Osteocyte (in vitro differentiated cells): ENCODE measurements around the gene MYT1. TPM values are rescaled to one million over a fixed set of nuclear protein-coding genes. Genes with fewer than 3 reads are reported as not detected.

Experiments used
- DNase-seq: peaks from one replicate; pipeline ENCODE4 v3.0.0; 2021; ENCODE audit warnings: mixed read lengths; ENCODE audit not compliant: unreplicated experiment; ENCODE audit errors: extremely low spot score
- H3K27ac Mint-ChIP-seq: one replicate; pipeline ENCODE4 v1.8.0; 2021; ENCODE audit warnings: mild to moderate bottlenecking, mixed read lengths; ENCODE audit not compliant: unreplicated experiment
- H3K27me3 Mint-ChIP-seq: one replicate; pipeline ENCODE4 v1.8.0; 2021; ENCODE audit warnings: mixed read lengths; ENCODE audit not compliant: unreplicated experiment
- H3K36me3 Mint-ChIP-seq: one replicate; pipeline ENCODE4 v1.8.0; 2021; ENCODE audit warnings: mixed read lengths; ENCODE audit not compliant: unreplicated experiment
- H3K4me1 Mint-ChIP-seq: one replicate; pipeline ENCODE4 v1.8.0; 2021; ENCODE audit warnings: mixed read lengths; ENCODE audit not compliant: unreplicated experiment
- H3K4me3 Mint-ChIP-seq: one replicate; pipeline ENCODE4 v1.8.0; 2021; ENCODE audit warnings: mild to moderate bottlenecking, moderate library complexity, mixed read lengths; ENCODE audit not compliant: unreplicated experiment
- H3K9me3 Mint-ChIP-seq: one replicate; pipeline ENCODE4 v1.8.0; 2021; ENCODE audit warnings: mixed read lengths; ENCODE audit not compliant: unreplicated experiment
- total RNA-seq: library from RNA; stranded (reverse); gene quantifications from 2 replicates; pipeline ENCODE4 v1.2.1, GENCODE V29; 2021
- TF ChIP-seq, protein P1 (sequence below): fragments of 200-600 bp; sonication (generic); IDR thresholded peaks from 2 replicates; pipeline ENCODE4 v1.5.0; 2021; ENCODE audit warnings: antibody characterized with exemption, mild to moderate bottlenecking, moderate library complexity

MYT1 gene
- total RNA-seq, 1 donor from 2014 or later, result not detected

GRCh38 chr20:64157878-64158277, 6.4 kb upstream of the MYT1 start:
- no peak overlapping the region for H3K4me3 Mint-ChIP-seq
- TF ChIP-seq, protein P1, sequence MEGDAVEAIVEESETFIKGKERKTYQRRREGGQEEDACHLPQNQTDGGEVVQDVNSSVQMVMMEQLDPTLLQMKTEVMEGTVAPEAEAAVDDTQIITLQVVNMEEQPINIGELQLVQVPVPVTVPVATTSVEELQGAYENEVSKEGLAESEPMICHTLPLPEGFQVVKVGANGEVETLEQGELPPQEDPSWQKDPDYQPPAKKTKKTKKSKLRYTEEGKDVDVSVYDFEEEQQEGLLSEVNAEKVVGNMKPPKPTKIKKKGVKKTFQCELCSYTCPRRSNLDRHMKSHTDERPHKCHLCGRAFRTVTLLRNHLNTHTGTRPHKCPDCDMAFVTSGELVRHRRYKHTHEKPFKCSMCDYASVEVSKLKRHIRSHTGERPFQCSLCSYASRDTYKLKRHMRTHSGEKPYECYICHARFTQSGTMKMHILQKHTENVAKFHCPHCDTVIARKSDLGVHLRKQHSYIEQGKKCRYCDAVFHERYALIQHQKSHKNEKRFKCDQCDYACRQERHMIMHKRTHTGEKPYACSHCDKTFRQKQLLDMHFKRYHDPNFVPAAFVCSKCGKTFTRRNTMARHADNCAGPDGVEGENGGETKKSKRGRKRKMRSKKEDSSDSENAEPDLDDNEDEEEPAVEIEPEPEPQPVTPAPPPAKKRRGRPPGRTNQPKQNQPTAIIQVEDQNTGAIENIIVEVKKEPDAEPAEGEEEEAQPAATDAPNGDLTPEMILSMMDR, result no peak
- H3K9me3 Mint-ChIP-seq, result no peaks in the 10 kb centered on the region
- H3K27ac Mint-ChIP-seq, result no peak overlapping the region
- no peak for DNase-seq
- no peaks in the 10 kb centered on the region for H3K36me3 Mint-ChIP-seq
- H3K4me1 Mint-ChIP-seq, result peaks cover 6% of the 10 kb centered on the region
- H3K27me3 Mint-ChIP-seq, result peaks cover 32% of the 10 kb centered on the region

GRCh38 chr20:64158346-64159285, 5.6 kb upstream of the MYT1 start:
- Mint-ChIP-seq H3K27me3 (peaks cover 39% of the 10 kb centered on the region), H3K27ac (no peak overlapping the region), H3K9me3 (no peaks in the 10 kb centered on the region), H3K4me3 (no peak overlapping the region), H3K4me1 (peaks cover 6% of the 10 kb centered on the region), H3K36me3 (no peaks in the 10 kb centered on the region)
- TF ChIP-seq, protein P1, result no peak
- no peak for DNase-seq

GRCh38 chr20:64159286-64159680, 5.0 kb upstream of the MYT1 start:
- Mint-ChIP-seq H3K4me3 (no peak overlapping the region), H3K27ac (no peak overlapping the region)

DNA sequence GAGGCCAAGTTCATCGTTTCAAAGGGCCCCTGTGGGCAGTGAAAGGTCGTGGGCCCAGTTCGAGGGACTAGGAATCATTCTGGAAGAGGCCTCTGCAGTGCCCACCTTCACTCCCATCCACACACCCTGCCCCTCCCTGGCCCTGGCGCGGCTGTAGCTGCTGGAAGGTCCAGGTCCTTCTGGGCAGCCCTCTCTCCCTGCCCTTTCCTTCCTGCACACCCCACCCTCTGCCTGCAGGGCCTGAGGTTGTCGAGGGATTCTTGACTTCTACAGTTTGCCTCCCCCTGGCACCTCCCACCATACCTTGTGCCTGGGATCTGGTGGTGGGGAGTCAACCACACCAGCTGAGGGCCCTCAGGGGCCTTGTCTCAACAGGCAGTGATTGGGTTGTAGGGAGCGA, 4.5 kb upstream of the MYT1 start:
- Mint-ChIP-seq H3K4me1 (peaks cover 6% of the 10 kb centered on the region), H3K36me3 (no peaks in the 10 kb centered on the region), H3K9me3 (no peaks in the 10 kb centered on the region), H3K4me3 (no peak overlapping the region), H3K27ac (no peak overlapping the region), H3K27me3 (peaks cover 46% of the 10 kb centered on the region)
- DNase-seq, result no peak
- TF ChIP-seq, protein P1, result no peak

More at GRCh38 chr20:64159286-64159680, 5.0 kb upstream of the MYT1 start:
- TF ChIP-seq, protein P1, result no peak
- Mint-ChIP-seq H3K27me3 (peaks cover 46% of the 10 kb centered on the region), H3K9me3 (no peaks in the 10 kb centered on the region), H3K36me3 (no peaks in the 10 kb centered on the region), H3K4me1 (peaks cover 6% of the 10 kb centered on the region)
- no peak for DNase-seq

GRCh38 chr20:64160118-64160517, 4.1 kb upstream of the MYT1 start:
- peaks cover 6% of the 10 kb centered on the region for H3K4me1 Mint-ChIP-seq
- H3K36me3 Mint-ChIP-seq, result no peaks in the 10 kb centered on the region
- TF ChIP-seq, protein P1, result no peak
- no peak overlapping the region for H3K27ac Mint-ChIP-seq
- H3K9me3 Mint-ChIP-seq, result no peaks in the 10 kb centered on the region
- DNase-seq, result no peak
- no peak overlapping the region for H3K4me3 Mint-ChIP-seq
- peaks cover 48% of the 10 kb centered on the region for H3K27me3 Mint-ChIP-seq
